ENCODE results near the gene PAM. TPM values are rescaled to one million over a fixed set of nuclear protein-coding genes. Genes with fewer than 3 reads are reported as not detected.

PAM gene
- total RNA-seq, 1 experiment from 2014 or later = 142 TPM

DNA sequence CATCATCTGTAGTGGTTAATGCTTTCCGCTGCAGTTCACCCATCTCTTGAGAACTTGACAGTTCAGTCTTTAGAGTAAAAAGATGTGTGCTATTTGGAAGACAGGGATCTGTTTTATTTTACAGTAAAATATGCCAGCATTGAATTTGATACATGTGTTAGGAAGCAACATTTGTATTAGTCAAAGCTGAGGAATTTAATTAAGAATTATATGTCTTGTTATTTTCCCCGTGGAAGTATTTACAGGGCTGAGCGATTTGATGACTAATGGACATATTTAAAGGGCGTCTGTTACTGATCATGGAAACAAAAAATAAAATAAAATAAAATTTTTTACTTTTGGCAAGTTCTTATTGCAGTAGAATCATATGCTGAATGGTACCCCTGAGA lies 101.3 kb downstream of the PAM start:
- Mint-ChIP-seq H3K4me3 (ENCODE audit: low read depth, unreplicated experiment) (no peak overlapping the region), H3K4me1 (ENCODE audit: low read depth, unreplicated experiment) (no peaks in the 10 kb centered on the region), H3K27ac (ENCODE audit: unreplicated experiment) (no peak overlapping the region), H3K36me3 (ENCODE audit: insufficient read depth, unreplicated experiment) (no peaks in the 10 kb centered on the region), H3K27me3 (ENCODE audit: unreplicated experiment) (no peaks in the 10 kb centered on the region), H3K9me3 (ENCODE audit: low read depth, unreplicated experiment) (peaks cover 2% of the 10 kb centered on the region)
- DNase-seq = no peak
- intact Hi-C loops (cut with micrococcal nuclease; ENCODE audit: unreplicated experiment) = no loop called here
- CTCF ChIA-PET = interaction anchor here (1.1 kb wide), 1 partner anchor 12 kb away, joined by 3 read pairs; no protein-coding TSS in a partner anchor
- BruUV-seq (replicated peaks) = no TSS peak
- TF ChIP-seq, protein P1, sequence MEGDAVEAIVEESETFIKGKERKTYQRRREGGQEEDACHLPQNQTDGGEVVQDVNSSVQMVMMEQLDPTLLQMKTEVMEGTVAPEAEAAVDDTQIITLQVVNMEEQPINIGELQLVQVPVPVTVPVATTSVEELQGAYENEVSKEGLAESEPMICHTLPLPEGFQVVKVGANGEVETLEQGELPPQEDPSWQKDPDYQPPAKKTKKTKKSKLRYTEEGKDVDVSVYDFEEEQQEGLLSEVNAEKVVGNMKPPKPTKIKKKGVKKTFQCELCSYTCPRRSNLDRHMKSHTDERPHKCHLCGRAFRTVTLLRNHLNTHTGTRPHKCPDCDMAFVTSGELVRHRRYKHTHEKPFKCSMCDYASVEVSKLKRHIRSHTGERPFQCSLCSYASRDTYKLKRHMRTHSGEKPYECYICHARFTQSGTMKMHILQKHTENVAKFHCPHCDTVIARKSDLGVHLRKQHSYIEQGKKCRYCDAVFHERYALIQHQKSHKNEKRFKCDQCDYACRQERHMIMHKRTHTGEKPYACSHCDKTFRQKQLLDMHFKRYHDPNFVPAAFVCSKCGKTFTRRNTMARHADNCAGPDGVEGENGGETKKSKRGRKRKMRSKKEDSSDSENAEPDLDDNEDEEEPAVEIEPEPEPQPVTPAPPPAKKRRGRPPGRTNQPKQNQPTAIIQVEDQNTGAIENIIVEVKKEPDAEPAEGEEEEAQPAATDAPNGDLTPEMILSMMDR (IDR thresholded peaks at IDR 0.05; ENCODE audit: unreplicated experiment) = no peak

DNA sequence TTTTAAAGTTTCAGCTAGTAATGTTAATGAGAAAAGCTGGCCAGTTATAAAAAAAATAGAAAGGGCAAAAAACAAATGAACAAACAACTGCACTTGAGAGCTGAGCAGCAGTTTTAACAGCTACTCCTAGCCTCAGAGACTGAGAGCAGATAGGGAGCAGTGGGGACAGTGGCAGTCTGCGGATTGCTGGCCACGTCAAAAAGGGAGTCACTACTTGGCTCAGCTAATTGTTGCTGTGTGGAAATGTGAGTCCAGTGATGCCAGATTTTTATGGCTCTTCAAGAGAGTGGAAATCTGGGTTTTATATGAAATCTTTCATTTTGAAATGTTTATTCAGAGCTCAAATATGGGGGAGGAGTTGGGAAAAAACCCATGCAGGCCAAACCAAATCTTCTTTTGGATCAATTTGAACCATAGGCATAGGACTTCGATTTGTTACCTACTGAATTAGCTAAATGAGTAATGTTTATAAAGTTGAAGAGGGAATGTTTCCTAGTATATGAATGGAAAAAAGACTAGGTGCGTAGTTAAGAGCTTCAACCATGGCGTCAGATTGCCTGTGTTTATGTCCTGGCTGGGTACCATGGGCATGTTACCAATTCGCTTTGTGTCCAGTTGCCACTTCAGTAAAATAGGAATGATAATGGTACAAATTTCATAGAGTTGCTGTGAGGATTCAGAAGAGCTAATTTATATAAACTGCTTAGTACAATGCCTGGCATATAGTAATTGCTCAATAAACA lies 102.1 kb downstream of the PAM start:
- intact Hi-C loops (cut with micrococcal nuclease; ENCODE audit: unreplicated experiment) = no loop called here
- no peak overlapping the region for H3K27ac Mint-ChIP-seq (ENCODE audit: unreplicated experiment)
- CTCF ChIA-PET = interaction anchor here (1.1 kb wide), 1 partner anchor 11 kb away, joined by 3 read pairs; no protein-coding TSS in a partner anchor

DNA sequence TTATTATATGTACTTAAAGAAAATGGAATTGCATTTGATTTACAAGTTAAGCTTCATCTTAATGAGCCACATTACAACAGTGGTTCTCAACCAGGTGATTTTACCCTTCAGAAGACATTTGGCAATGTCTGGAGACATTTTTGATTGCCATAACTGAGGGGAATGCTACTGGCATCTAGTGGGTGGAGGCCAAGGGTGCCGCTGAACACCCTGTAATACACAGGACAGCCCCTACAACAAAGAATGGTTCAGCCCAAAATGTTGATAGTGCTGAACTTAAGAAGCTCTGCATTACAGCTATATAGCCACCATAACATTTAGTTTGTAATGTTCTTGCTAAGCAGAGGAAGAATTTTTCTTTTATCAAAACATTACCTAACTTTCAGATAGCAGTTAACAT lies 103.1 kb downstream of the PAM start:
- no peaks in the 10 kb centered on the region for H3K4me1 Mint-ChIP-seq (ENCODE audit: low read depth, unreplicated experiment)
- DNase-seq = no peak
- no peak overlapping the region for H3K27ac Mint-ChIP-seq (ENCODE audit: unreplicated experiment)
- TF ChIP-seq, protein P1 (IDR thresholded peaks at IDR 0.05; ENCODE audit: unreplicated experiment) = no peak
- no peak overlapping the region for H3K4me3 Mint-ChIP-seq (ENCODE audit: low read depth, unreplicated experiment)
- peaks cover 2% of the 10 kb centered on the region for H3K9me3 Mint-ChIP-seq (ENCODE audit: low read depth, unreplicated experiment)
- no TSS peak for BruUV-seq (replicated peaks)
- CTCF ChIA-PET = interaction anchor here (0.7 kb wide), 2 partner anchors 309 to 430 kb away, joined by 3 to 6 read pairs; no protein-coding TSS in a partner anchor
- H3K27me3 Mint-ChIP-seq (ENCODE audit: unreplicated experiment) = no peaks in the 10 kb centered on the region
- intact Hi-C loops (cut with micrococcal nuclease; ENCODE audit: unreplicated experiment) = no loop called here
- H3K36me3 Mint-ChIP-seq (ENCODE audit: insufficient read depth, unreplicated experiment) = no peaks in the 10 kb centered on the region

More for the DNA sequence above, 102.1 kb downstream of the PAM start:
- Mint-ChIP-seq H3K4me1 (ENCODE audit: low read depth, unreplicated experiment) (no peaks in the 10 kb centered on the region), H3K4me3 (ENCODE audit: low read depth, unreplicated experiment) (no peak overlapping the region), H3K27me3 (ENCODE audit: unreplicated experiment) (no peaks in the 10 kb centered on the region), H3K9me3 (ENCODE audit: low read depth, unreplicated experiment) (peaks cover 2% of the 10 kb centered on the region), H3K36me3 (ENCODE audit: insufficient read depth, unreplicated experiment) (no peaks in the 10 kb centered on the region)
- BruUV-seq (replicated peaks) = no TSS peak
- TF ChIP-seq, protein P1 (IDR thresholded peaks at IDR 0.05; ENCODE audit: unreplicated experiment) = no peak
- DNase-seq = no peak

DNA sequence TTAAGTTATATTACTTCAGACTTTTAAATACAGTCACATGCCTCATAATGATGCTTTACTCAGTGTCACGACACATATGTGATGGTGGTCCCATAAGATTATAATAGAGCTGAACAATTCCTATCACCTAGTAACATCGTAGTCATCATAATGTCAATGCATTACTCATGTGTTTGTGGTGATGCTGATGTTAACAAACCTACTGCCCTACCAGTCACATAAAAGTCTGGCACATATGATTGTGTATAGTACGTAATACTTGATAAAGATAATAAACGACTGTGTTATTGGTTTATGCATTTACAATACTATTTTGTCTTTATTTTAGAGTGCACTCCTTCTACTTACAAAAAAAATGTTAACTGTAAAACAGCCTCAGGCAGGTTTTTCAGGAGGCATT lies 103.7 kb downstream of the PAM start:
- Mint-ChIP-seq H3K36me3 (ENCODE audit: insufficient read depth, unreplicated experiment) (no peaks in the 10 kb centered on the region), H3K27ac (ENCODE audit: unreplicated experiment) (no peak overlapping the region), H3K4me3 (ENCODE audit: low read depth, unreplicated experiment) (no peak overlapping the region), H3K4me1 (ENCODE audit: low read depth, unreplicated experiment) (no peaks in the 10 kb centered on the region), H3K27me3 (ENCODE audit: unreplicated experiment) (no peaks in the 10 kb centered on the region), H3K9me3 (ENCODE audit: low read depth, unreplicated experiment) (peaks cover 2% of the 10 kb centered on the region)
- CTCF ChIA-PET = interaction anchor here (0.7 kb wide), 2 partner anchors 310 to 430 kb away, joined by 3 to 6 read pairs; no protein-coding TSS in a partner anchor
- TF ChIP-seq, protein P1 (IDR thresholded peaks at IDR 0.05; ENCODE audit: unreplicated experiment) = no peak
- DNase-seq = no peak
- BruUV-seq (replicated peaks) = no TSS peak
- intact Hi-C loops (cut with micrococcal nuclease; ENCODE audit: unreplicated experiment) = no loop called here
